ENCODE results near the gene PDHX.
A peak's percentile ranks its signal among the peaks of the same experiment; 100 is the strongest.
"Not testable (repeated sequence)": the region's sequence is repeated elsewhere in the genome, so short reads cannot be mapped to it uniquely, and the experiment has no call there.

The PDHX gene

DNA sequence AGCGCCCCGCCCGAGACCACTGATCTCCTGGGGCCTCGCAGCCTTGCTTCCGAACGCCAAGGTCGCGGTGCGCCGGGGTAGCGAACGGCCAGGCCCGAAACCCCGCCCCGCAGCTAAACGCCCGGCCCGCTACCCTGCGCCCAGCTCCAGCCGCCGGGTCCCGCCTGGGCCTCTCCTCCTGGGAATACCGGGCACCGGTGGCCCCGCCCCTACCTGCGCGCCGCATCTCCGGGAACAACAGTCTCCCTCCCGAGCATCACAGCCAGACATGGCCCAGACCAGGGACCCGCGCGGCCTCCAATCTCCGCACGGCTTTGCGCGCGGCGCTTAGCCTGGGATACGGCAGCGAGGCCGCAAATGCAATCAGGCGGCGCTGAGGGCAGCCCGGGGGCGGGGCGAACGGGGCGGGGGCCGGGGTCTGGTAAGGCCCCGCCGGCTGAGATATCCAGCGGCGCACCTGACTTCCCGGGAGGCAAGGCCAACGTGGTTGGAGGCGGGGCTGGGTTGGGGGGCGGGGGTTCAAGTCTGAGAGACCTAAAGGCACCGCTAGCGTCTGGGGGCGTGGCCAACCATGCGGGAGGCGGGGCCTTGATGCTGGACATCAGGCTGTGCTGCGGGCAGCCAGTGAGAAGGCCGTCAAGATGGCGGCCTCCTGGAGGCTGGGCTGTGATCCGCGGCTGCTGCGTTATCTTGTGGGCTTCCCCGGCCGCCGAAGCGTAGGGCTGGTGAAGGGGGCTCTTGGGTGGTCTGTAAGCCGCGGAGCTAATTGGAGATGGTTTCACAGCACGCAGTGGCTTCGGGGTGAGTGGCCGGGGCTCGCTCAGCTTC, at the start of gene PDHX, which contains the start of gene APIP:
Gene PDHX (plus strand): TSS at position 604 of the 828 bp plus-strand sequence. CDS start 38 bp downstream, at position 642.
Gene APIP (minus strand): TSS at position 365 of the 828 bp plus-strand sequence. CDS start 95 bp downstream, at position 270.
- peak; percentile 99 for DNase-seq

DNA sequence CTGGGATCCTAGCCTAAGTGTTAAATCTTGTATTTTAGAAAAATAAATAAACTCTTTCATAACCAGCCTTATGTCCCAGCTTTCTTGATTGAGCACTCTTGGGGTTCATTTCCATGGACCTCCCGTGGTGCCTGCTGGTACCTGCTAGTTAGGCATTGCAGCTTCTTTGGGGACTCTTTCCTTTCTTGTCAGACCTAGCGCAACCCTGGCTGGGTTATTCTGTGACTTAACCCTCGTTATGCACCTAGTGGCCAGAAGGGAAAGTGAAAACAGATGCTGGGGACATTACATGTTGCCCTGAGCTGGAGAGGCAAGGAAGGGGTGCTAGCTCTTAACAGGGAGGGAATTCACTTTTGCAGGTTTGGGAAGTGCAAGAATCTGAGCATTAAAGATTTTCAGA, 47.0 kb upstream of the PDHX start:
- no peak for DNase-seq

DNA sequence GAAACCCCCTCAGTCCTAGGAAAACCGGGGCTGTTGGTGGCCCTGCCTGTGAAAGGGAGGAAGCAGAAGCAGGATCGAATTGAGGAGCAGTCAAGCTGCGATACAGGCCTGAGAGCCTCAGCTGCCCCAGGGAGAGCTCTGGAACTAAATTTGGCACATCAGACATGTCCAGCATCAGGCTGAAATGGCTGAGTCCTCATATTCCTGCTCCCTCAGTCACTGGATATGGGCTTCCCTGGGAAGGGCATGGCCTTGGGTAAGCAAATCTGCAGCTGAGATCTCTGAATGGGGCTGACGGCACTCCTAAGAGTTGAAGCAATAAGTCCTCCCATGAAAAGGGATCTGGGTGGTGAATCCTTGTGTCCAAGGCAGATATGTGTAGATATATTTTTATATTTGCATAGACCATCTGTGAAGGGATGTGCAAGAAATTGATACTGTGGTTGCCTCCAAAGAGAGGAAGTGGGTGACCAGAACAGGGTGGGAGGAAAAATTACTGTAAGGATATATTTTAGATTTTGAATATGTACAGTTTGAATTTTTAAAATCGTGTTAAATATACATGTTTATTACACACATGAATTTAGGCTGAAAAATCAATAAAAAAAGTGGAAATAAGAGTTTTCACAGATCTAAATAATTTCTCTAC, 45.7 kb upstream of the PDHX start:
- DNase-seq, result no peak

DNA sequence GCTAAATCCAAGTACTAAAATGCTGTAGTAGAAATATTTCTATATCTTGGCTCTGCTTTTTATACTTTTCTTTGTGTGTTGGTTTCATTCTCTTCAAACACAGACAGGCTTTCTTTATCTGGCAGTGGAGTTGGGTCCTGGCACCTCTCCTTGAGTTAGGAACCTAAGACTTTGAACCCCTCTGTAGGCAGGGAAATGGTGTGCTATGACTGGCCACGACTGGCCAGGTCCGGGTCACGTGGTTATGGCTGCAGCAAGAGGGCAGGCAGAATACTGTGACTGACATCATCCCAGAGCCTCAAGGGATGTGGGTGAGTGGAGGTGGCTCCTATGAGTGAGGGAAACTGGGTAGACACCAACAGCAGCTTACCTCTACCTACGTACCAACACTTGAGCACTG, 42.2 kb upstream of the PDHX start:
- DNase-seq, result no peak

DNA sequence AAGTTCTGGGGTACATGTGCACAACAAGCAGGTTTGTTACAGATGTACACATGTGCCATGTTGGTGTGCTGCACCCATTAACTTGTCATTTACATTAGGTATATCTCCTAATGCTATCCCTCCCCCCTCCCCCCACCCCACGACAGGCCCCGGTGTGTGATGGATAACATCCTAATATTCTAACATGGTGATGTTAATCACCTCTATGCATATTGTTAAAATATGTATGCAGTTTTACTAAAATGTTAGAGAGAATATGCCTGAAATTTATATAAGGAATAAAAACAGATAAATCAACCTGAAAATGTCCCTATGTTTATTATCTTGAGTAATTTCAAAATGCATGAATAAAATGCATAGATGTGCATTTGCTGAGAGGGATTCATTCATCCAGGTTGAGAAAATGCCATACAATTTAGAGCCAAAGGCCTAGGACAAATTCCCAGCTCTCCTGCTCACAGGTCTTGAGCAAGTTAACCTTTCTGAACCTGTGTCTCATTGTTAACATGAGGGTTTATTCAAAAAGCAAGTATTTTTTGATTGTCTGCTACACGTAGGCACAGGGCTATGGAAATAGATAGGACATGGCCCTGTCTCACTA, 38.9 kb upstream of the PDHX start:
- no peak for DNase-seq

DNA sequence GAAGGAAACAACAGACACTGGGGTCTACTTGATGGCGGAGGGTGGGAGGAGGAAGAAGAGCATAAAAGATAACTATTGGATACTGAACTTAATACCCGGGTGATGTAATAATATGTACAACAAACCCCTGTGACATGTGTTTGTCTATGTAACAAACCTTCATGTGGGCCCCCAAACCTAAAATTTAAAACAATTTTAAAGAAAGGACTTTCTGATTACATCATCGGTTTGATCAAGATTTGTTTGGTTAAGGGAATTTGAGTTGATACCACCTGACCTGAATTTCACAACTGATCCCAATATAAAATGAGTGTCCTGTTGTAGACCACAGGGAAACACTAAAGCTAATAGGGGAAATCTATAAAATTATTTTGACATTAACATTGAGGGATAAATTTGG, 34.5 kb upstream of the PDHX start:
- DNase-seq, result no peak

DNA sequence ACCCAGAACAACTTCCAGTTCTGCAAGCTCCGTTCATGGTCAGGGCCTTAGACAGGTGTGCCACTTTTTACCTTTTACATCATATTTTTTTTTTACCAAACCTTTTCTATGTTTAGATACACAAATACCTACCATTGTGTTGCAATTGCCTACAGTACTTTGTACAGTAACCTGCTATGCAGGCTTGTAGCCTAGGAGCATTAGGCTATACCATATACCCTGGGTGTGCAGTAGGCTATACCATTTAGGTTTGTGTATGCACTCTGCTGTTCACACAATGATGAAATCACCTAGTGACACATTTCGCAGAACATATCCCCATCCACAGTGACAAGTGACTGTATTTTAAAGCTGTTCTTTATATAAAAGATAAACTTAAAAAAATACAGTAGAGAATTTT, 29.8 kb upstream of the PDHX start:
- no peak for DNase-seq

DNA sequence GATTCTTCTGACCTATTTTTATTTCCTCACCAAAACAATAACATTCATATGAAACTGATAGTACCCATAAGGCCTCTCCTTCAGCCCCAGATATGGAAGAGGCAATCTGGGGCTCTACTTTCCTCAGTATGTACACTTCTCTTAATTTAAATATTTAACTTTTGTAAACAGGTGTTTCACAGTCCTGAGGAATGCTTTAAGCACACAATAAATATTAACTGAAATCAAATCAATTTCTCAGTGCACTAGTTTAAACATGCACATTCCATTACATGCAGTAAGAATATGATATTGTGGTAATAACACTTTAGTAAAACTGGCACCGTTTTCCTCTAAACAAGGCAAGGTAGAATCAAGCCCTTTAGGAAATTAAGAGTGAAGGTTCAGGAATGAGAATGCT, 29.2 kb upstream of the PDHX start:
- no peak for DNase-seq

DNA sequence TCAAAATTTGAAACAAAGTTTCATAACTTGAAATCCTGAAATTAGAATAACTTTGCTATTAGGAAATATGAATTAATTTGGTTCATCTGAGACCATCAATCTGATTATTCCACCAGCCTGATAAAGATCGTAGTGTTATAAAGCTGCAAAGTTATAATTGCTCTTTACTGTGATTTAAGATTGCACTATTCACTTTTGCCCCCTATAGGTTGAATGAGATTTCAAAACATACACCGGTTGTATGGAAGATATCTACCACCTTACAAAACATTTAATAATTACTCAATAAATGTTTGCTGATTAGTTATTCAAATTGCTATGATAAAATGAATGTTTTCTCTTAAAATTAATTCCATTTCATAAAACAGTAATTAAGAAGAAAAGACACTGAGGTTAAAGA, 26.3 kb upstream of the PDHX start:
- no peak for DNase-seq

DNA sequence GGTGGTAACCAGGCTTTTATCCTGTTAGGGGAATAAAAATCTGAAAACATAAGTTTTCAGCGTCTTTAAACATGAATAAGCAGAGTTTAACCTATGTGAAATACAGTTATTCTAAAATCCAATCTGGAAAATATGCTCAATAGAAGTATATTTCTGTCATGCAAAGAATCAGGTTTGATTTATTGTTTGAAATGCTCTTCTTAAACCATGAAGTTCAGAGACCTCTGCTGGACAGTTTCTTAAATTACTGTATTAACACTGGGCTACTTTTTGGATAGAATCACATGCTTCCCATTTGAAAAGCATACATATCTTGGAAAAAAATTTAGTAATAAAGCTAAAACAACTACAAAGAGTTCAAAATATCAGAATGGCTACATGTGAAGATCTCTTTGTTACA, 25.6 kb upstream of the PDHX start:
- DNase-seq, result no peak

DNA sequence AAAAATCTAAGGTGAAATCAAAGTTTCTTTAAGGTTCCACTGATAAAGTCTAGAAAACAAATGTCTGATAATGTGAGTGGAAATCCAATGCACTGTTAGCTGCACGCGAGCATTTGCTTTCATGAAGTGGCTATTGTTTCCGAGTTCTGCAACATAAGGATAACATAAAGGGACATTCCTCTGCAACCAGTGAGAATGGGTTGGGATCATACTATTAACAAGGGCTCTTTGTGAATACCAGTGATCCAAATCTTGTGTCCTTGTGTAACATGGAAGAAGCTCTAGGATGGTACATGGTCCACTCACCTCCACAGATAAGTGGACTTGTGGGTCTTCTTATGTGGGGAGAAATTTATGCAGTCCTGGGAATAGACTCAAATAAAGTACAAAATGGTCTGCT, 24.8 kb upstream of the PDHX start:
- no peak for DNase-seq

DNA sequence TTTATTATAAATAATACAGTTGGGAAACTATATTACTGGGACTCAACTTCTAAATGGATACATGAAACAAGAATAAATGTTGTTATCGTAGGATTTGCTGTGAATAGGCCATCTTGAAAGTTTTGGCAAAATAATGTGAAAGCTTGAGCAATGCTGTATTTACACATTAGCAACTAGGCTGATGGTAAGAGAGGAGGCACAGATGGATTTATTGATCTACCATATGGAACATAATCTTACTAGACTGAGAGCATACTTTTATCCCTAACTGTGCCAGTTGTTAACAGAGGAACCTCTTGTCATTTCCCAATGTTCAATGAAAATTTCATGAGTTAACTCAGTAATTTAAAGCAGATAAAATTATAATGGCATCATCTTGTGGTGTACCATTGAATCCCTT, 23.0 kb upstream of the PDHX start:
- no peak for DNase-seq

DNA sequence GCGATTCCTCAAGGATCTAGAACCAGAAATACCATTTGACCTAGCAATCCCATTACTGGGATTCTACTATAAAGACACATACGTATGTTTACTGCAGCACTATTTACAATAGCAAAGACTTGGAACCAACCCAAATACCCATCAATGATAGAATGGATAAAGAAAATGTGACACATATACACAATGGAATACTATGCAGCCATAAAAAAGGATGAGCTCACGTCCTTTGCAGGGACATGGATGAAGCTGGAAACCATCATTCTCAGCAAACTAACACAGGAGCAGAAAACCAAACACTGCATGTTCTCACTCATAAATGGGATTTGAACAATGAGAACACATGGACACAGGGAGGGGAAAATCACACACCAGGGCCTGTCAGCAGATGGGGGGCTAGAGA, 20.2 kb upstream of the PDHX start:
- DNase-seq, result not testable (repeated sequence)

DNA sequence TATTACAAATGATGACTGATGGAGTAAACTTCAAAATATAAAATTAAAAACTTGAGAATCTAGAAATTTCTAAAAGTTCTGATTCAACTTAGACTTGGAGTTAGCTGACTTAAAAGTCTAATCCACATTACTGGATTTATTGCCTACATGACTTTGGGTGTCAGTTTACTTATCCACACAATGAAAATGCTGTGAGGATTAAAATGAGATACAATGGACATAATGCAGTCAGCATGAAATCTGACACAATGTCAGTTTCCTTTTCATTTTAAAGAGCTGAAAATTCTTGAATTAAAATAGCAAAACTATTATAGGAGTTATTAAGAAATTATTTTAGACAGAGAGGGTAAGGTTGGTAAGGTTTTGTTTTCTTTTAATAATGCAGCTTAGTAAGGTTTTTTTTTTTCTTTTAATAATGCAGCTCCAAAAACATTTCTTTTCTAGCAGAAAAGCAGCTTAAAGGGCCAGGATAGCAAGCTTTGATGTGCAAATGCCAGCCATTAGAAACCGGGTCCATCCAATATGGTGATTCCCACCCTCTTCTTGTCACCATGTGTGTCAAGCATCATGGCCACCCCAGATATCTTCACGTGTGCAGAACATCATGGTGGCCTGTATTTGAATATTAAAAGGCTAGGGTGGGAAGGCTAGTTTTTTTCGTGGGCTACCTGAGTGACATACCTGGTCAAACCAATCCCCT, 19.1 kb upstream of the PDHX start:
- no peak for DNase-seq

DNA sequence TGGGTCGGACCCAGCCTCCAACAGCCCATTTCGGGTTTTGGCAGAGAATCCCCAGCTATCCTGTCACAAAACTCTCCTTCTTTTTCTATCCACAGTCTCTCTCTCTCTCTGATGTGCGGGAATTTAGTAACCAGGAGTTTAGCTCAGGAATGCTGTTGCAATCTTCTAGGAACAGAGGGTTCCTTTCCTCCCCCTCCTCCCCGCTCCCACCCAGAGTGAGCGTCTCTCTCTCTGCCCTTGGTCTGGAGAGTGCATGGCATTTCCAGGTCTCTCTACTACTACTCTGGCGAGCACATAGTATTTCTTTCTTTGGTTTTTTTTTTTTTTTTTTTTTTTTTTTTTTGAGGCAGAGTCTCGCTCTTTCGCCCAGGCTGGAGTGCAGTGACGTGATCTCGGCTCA, 17.9 kb upstream of the PDHX start:
- no peak for DNase-seq

DNA sequence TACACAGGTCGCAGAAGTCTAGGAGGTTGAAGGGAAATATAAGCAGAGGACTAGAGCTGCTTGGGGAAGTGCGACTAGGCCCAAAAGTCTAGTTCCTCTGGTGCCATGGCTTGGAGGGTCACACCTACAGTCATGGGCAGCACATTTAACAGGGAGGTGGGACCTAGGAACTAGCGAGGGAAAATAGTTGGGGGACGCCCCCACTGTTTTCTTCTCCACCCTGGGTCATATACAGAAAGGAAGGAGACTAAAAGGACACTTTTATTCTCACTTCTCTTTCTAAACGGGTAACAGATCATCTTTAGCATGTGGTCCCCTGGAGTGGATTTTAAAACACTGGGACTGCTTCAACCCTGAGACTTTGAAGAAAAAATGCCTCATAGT, 16.8 kb upstream of the PDHX start:
- no peak for DNase-seq

DNA sequence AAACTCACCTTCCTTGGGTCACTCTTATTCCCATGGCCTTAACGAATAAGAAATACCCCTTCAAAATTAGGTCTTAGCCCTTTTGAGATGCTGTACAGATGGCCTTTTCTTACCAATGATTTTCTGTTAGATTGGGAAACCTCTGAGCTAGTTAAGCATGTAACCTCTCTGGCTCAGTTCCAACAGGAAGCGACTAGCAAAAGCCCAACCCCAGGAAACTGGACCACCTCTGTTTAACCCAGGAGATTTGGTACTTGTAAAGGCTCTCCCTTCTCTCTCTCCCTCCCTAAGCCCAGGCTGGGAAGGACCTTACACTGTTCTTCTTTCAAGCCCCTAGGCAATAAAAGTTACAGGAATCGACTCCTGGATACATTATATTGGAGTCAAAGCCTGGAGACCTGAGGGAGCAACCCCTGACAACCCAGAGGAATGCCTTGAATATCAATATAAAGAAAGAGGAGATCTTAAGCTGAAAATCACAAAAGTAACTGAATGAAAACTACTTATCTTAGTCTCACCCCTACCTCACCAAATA, 11.9 kb upstream of the PDHX start:
- DNase-seq, result no peak

DNA sequence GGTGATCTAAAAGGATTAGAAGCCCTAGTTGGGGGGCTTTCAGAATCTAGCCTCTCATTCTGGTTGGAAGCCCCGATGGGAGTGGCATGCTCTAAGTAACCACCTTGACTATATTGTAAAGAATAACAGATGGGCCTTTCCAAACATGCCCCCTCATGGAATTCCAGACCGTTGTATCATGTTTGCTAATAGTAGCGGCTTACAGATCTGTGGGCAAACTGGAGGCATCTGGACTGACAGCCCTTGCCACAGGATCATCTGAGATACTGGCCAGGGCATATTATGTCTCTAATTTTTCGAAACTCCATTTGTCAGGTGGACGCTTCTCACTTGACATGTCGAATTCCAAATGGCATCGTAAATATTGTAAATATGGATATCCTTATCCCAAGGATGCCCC, 10.8 kb upstream of the PDHX start:
- no peak for DNase-seq

DNA sequence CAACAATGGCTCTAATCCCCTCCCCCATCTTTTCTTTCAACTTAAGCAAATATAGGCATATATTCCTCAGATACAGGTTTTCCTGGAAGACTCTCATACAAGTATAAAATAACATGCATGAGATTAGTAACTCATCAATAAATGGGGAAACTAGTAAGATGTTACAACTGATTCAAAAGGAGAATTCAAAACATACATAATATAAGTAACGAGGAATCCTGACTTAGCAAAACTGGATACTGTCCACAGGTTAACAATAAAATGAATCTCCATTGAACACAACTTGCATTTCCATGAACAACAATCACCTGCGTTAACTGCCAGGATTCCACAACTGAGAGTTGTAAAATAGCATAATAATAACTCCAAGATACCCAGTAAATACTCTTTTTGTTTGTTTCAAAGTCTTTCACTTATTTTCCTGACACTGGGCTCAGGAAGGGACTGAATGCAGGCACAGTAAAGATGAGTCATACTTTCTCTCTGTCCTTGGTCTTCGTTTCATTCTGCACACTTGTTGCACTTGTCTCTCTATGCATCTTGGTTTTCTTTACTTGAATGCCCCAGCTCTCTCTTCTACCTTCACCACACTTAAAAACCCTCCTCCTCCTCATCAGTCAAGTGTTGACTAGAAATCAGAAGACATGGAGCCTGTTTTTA, 8.4 kb upstream of the PDHX start:
- DNase-seq, result no peak

DNA sequence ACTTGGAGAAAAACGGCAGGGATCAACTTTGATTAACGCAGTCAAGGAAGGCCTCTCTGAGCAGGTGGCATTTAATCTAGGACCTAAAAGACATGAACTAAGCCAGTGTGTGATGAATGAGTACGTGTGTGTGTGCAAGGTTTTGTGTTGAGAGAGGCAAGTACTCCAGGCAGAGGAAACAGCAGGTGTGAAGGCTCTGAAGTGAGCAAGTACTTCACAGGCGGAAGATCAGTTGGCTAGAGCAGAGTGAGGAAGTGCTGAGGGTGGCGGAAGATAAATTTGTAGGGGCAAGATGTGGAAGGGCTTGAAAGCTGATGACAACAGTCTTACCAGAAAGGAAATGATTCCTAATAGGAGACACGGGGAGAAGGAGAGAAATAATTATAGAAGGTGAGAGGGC, 7.0 kb upstream of the PDHX start:
- DNase-seq, result no peak

DNA sequence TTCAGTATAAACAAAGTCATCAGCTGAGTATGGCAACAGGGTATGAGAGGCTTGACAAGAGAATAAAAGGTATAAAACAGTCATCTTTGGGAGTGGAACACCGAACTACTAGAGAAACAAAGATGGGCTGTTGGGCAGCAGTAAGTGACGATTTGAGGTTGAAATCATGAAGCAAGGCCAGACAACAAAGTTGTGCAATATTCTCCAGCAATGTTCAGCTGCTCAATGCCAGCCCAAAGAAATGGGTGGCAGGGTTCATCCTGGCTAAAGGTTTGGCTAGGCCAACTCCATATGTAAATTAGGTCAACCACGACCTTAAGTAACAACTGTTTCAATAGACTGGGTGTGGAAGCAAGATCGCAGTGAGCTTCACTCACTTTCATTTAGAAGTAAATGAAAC, 6.5 kb upstream of the PDHX start:
- no peak for DNase-seq

DNA sequence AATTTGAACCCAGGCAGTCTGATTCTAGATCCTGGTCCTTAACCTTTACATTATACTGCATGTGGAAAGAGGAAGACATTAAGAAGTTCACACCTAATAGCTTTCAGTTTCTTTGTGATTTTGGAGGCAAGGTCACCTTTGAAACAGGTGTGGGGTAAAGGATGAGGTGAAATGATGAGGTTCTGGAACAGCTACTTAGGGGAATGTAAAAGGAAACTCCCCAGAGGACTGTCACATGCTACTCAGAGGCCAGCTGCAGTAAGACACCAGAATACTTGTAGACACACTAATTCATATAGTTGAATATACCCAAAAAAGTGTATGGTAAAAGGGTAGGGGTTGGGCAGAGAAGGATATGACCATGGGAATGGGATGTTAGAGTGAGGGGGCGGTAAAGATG, 5.6 kb upstream of the PDHX start:
- DNase-seq, result no peak

DNA sequence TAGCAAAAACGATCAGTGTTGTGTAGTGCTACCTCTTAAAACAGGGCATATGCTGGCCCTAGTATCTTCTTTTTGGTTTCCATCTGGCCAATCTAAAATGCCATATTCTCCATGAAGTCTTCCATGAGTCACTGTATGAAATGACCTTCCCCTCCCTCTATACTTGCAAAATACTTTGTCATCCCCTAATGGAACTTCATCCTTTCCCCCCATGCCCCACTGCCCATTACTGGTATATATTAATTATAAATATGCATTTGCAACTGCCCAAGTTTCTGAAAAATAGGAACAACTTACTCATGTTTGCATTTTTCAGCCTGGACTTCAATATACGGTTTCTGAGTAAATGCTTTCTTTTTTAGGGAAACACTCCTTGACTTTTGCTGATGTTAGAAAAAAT, 4.7 kb upstream of the PDHX start:
- DNase-seq, result no peak

All from activated CD8-positive, alpha-beta memory T cell treated with anti-CD3 and anti-CD28 coated beads for 24 hours (primary cell).